CD14-positive monocyte (primary cell): ENCODE results near the gene PIKFYVE. TPM values are rescaled to one million over a fixed set of nuclear protein-coding genes. Genes with fewer than 3 reads are reported as not detected.
"Not testable (repeated sequence)": the region's sequence is repeated elsewhere in the genome, so short reads cannot be mapped to it uniquely, and the experiment has no call there.

Source experiments
- DNase-seq, 3 donors: peaks; one replicate each; pipeline ENCODE4 v3.0.0-alpha.2; 2011 to 2022
- H2AFZ ChIP-seq: 2 replicates; pipeline ENCODE4 v1.6.0; 2012; ENCODE audit warnings: mild to moderate bottlenecking, low read depth, low read length, inconsistent platforms; ENCODE audit not compliant: insufficient read depth, poor library complexity, severe bottlenecking
- H3K27ac ChIP-seq, 2 donors: 1 replicate in 1 of 2; 2 replicates in 1 of 2; pipeline ENCODE4 v1.5.1; 2012 to 2013; ENCODE audit warnings: low read length in 2 of 2, control low read depth in 1 of 2, inconsistent platforms in 1 of 2, low read depth in 1 of 2, mild to moderate bottlenecking in 1 of 2
- H3K27me3 ChIP-seq, 2 donors: one replicate each; pipeline versions ENCODE4 v1.6.0 to v1.6.1; 2011 to 2013; ENCODE audit warnings: low read length in 2 of 2; ENCODE audit not compliant: control insufficient read depth in 2 of 2, insufficient read depth in 2 of 2
- H3K36me3 ChIP-seq, 2 donors: replicated peaks in 1 of 2; 1 replicate in 1 of 2; 2 replicates in 1 of 2; pipeline versions ENCODE4 v1.5.1 to v1.6.1; 2012 to 2013; ENCODE audit warnings: low read length in 2 of 2, control low read depth in 1 of 2, inconsistent platforms in 1 of 2, mild to moderate bottlenecking in 1 of 2; ENCODE audit not compliant: insufficient read depth in 2 of 2, control insufficient read depth in 1 of 2
- H3K4me1 ChIP-seq, 2 donors: 1 replicate in 1 of 2; 2 replicates in 1 of 2; pipeline versions ENCODE4 v1.5.1 to v1.6.1; 2012 to 2013; ENCODE audit warnings: low read length in 2 of 2, control low read depth in 1 of 2, inconsistent platforms in 1 of 2, mild to moderate bottlenecking in 1 of 2, moderate library complexity in 1 of 2; ENCODE audit not compliant: insufficient read depth in 2 of 2, control insufficient read depth in 1 of 2
- H3K4me2 ChIP-seq: replicated peaks from 2 replicates; pipeline ENCODE3; 2012; ENCODE audit warnings: low read length, moderate library complexity, mild to moderate bottlenecking; ENCODE audit not compliant: poor library complexity, severe bottlenecking; ENCODE audit errors: extremely low read depth
- H3K4me3 ChIP-seq, 3 experiments: fragments of 200-600 bp in 1 of 3; sonication (generic) in 1 of 3; replicated peaks in 1 of 3; 1 replicate in 2 of 3; 2 replicates in 1 of 3; pipeline ENCODE4 v1.5.1; 2011 to 2013; ENCODE audit warnings: low read length in 3 of 3, mild to moderate bottlenecking in 3 of 3, control low read depth in 2 of 3, low read depth in 2 of 3, inconsistent platforms in 1 of 3, moderate library complexity in 1 of 3
- H3K79me2 ChIP-seq: 2 replicates; pipeline ENCODE4 v1.6.0; 2012; ENCODE audit warnings: mild to moderate bottlenecking, control low read depth, inconsistent platforms, low read length, moderate library complexity; ENCODE audit not compliant: insufficient read depth
- H3K9ac ChIP-seq: 2 replicates; pipeline ENCODE4 v1.6.0; 2017; ENCODE audit warnings: low read length, mild to moderate bottlenecking; ENCODE audit not compliant: insufficient read depth, poor library complexity, severe bottlenecking
- H3K9me3 ChIP-seq, 2 donors: replicated peaks in 1 of 2; 1 replicate in 1 of 2; 2 replicates in 1 of 2; pipeline versions ENCODE4 v1.5.1 to v1.6.1; 2012 to 2013; ENCODE audit warnings: low read length in 2 of 2, control low read depth in 1 of 2; ENCODE audit not compliant: control insufficient read depth in 1 of 2, insufficient read depth in 1 of 2
- H4K20me1 ChIP-seq: 2 replicates; pipeline ENCODE4 v1.6.0; 2012; ENCODE audit warnings: mild to moderate bottlenecking, low read length, control low read depth, moderate library complexity; ENCODE audit not compliant: insufficient read depth
- H3K27ac Mint-ChIP-seq, 7 donors: one replicate each; pipeline ENCODE4 v1.8.0; 2020; ENCODE audit warnings: mild to moderate bottlenecking in 7 of 7, mixed read lengths in 7 of 7, moderate library complexity in 6 of 7, inconsistent platforms in 2 of 7
- H3K27me3 Mint-ChIP-seq, 3 donors: one replicate each; pipeline ENCODE4 v1.8.0; 2021 to 2022; ENCODE audit warnings: low read depth in 3 of 3, mild to moderate bottlenecking in 3 of 3, mixed read lengths in 3 of 3, moderate library complexity in 3 of 3, inconsistent platforms in 1 of 3
- H3K36me3 Mint-ChIP-seq, 2 donors: one replicate each; pipeline ENCODE4 v1.8.0; 2020; ENCODE audit warnings: mixed read lengths in 2 of 2, inconsistent platforms in 1 of 2, mild to moderate bottlenecking in 1 of 2
- H3K4me1 Mint-ChIP-seq: one replicate; pipeline ENCODE4 v1.8.0; 2020; ENCODE audit warnings: mild to moderate bottlenecking, mixed read lengths
- H3K4me3 Mint-ChIP-seq, 2 donors: one replicate each; pipeline ENCODE4 v1.8.0; 2020; ENCODE audit warnings: mild to moderate bottlenecking in 2 of 2, mixed read lengths in 2 of 2, moderate library complexity in 1 of 2
- H3K9me3 Mint-ChIP-seq, 7 donors: one replicate each; pipeline ENCODE4 v1.8.0; 2020 to 2022; ENCODE audit warnings: mixed read lengths in 7 of 7, mild to moderate bottlenecking in 6 of 7, moderate library complexity in 6 of 7, inconsistent platforms in 2 of 7
- WGBS: methylation state at CpG from one replicate; pipeline ENCODE4 v1.1.5; 2013; ENCODE audit warnings: missing lambda C conversion rate; ENCODE audit not compliant: insufficient coverage; 5-methylcytosine and 5-hydroxymethylcytosine counted together
- intact Hi-C, 2 donors: fragments of 100-400 bp; cut with micrococcal nuclease; formaldehyde crosslinking; loops; one replicate each; pipeline versions ENCODE4 v1.15.0 to v1.15.1; 2023
- polyA minus RNA-seq: library from RNA; depleted of rRNA, polyadenylated mRNA; stranded (reverse); fragments of >200 nt; gene quantifications from 2 replicates; pipeline ENCODE4 v1.2.3, GENCODE V29; 2012
- polyA plus RNA-seq, 3 donors: library from polyadenylated mRNA; depleted of rRNA in 1 of 3; unstranded in 2 of 3; stranded (reverse) in 1 of 3; fragments of 300-500 nt in 2 of 3; fragments of >200 nt in 1 of 3; fragmentation: Illumina TruSeq in 2 of 3; gene quantifications; 1 replicate in 2 of 3; 2 replicates in 1 of 3; pipeline ENCODE4 v1.2.3, GENCODE V29; 2012 to 2021
- total RNA-seq, 12 experiments: library from RNA in 1 of 12; stranded (reverse) in 1 of 12; fragments of 120-200 nt in 1 of 12; gene quantifications; one replicate each; pipeline ENCODE4 v1.2.4 and lab custom pipeline; 2013 to 2026; ENCODE audit warnings: mixed read lengths in 6 of 12, inconsistent platforms in 1 of 12
- TF ChIP-seq, protein P1 (sequence below): fragments of 200-600 bp; IDR thresholded peaks from one replicate; pipeline ENCODE4 v1.8.0; 2022; ENCODE audit warnings: antibody characterized with exemption, mild to moderate bottlenecking

The PIKFYVE gene, protein sequence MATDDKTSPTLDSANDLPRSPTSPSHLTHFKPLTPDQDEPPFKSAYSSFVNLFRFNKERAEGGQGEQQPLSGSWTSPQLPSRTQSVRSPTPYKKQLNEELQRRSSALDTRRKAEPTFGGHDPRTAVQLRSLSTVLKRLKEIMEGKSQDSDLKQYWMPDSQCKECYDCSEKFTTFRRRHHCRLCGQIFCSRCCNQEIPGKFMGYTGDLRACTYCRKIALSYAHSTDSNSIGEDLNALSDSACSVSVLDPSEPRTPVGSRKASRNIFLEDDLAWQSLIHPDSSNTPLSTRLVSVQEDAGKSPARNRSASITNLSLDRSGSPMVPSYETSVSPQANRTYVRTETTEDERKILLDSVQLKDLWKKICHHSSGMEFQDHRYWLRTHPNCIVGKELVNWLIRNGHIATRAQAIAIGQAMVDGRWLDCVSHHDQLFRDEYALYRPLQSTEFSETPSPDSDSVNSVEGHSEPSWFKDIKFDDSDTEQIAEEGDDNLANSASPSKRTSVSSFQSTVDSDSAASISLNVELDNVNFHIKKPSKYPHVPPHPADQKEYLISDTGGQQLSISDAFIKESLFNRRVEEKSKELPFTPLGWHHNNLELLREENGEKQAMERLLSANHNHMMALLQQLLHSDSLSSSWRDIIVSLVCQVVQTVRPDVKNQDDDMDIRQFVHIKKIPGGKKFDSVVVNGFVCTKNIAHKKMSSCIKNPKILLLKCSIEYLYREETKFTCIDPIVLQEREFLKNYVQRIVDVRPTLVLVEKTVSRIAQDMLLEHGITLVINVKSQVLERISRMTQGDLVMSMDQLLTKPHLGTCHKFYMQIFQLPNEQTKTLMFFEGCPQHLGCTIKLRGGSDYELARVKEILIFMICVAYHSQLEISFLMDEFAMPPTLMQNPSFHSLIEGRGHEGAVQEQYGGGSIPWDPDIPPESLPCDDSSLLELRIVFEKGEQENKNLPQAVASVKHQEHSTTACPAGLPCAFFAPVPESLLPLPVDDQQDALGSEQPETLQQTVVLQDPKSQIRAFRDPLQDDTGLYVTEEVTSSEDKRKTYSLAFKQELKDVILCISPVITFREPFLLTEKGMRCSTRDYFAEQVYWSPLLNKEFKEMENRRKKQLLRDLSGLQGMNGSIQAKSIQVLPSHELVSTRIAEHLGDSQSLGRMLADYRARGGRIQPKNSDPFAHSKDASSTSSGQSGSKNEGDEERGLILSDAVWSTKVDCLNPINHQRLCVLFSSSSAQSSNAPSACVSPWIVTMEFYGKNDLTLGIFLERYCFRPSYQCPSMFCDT (N-terminal part only)
- total RNA-seq (2013), result 35.4 TPM
- 10 to 100 TPM in 1 of 3 donors, 1 to 10 TPM in 2; 3.5 to 17.6 (median 6.2) TPM for polyA plus RNA-seq
- 29.8 and 41.1 TPM in 2 replicates for polyA minus RNA-seq
- total RNA-seq (lab: John Stamatoyannopoulos, UW), result 104 to 231 (median 161) reads per million in 11 experiments

DNA sequence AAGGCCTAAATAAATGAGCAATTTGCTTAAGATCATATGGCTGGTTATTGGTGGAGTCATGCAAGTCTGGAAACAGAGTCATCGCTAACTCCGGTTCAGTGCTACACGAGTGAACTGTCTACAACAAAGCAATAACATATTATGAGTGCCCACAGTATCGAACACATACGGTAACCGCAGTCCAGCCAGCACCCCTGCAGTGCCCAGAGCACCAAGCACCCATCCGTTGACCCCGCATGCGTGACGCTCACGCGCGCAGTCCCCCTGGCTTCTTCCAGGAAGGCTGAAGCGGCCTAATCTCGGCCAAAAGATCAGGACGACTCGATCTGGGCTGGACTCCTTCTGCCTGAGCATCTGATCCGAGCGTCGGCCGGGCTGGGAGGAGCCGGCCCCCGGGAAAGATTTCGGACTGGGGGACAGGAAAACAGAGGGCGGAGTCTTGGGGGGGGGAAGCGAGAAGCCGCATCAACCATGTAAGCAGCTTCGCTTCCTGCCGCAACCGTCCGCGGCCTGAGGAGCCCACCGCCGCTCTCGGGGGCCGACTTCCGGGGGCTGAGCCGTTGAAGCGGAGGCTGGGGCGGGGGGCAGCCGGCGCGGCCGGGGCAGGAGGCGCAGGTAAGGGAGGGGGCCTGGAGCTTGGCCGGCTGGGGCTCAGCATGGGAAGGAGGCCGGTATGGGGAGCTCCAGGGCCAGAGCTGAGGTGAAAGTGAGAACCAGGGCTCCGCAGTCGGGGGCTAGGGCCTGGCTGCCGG is at the start of gene PIKFYVE:
Gene PIKFYVE, plus strand, starts transcription at position 455 of the 752 bp plus-strand sequence. CDS start 5,265 bp downstream, outside the sequence.
- Mint-ChIP-seq H3K4me3 (peak within 1 kb of the TSS; percentile 89 to 90), H3K27me3 (no peaks in the 10 kb centered on the region), H3K4me1 (peaks cover 39% of the 10 kb centered on the region), H3K36me3 (peaks cover 2 to 4% of the 10 kb centered on the region in 2 donors), H3K9me3 (no peaks in the 10 kb centered on the region), H3K27ac (peak within 1 kb of the TSS; percentile 86 to 96 (median 95))
- intact Hi-C loops, result no loop called here
- peak; percentile 88 to 91 (median 90) for DNase-seq
- no peaks in the 10 kb centered on the region for H3K27me3 ChIP-seq
- H3K4me2 ChIP-seq, result peak within 1 kb of the TSS; percentile 83
- H3K4me1 ChIP-seq, result peaks cover 39 to 43% of the 10 kb centered on the region in 2 donors
- H3K4me3 ChIP-seq, result peak within 1 kb of the TSS; percentile 78 to 95 (median 83)
- peak within 1 kb of the TSS; percentile 78 for H2AFZ ChIP-seq
- peak within 1 kb of the TSS; percentile 94 for H3K9ac ChIP-seq
- H3K36me3 ChIP-seq, result peaks cover 1 to 11% of the 10 kb centered on the region in 2 donors
- peaks cover 42% of the 10 kb centered on the region for H4K20me1 ChIP-seq
- no peaks in the 10 kb centered on the region for H3K9me3 ChIP-seq
- TF ChIP-seq, protein P1, sequence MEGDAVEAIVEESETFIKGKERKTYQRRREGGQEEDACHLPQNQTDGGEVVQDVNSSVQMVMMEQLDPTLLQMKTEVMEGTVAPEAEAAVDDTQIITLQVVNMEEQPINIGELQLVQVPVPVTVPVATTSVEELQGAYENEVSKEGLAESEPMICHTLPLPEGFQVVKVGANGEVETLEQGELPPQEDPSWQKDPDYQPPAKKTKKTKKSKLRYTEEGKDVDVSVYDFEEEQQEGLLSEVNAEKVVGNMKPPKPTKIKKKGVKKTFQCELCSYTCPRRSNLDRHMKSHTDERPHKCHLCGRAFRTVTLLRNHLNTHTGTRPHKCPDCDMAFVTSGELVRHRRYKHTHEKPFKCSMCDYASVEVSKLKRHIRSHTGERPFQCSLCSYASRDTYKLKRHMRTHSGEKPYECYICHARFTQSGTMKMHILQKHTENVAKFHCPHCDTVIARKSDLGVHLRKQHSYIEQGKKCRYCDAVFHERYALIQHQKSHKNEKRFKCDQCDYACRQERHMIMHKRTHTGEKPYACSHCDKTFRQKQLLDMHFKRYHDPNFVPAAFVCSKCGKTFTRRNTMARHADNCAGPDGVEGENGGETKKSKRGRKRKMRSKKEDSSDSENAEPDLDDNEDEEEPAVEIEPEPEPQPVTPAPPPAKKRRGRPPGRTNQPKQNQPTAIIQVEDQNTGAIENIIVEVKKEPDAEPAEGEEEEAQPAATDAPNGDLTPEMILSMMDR, result no peak
- WGBS, result 0% methylated on average over 40 of the region's 50 CpGs
- peaks cover 49% of the 10 kb centered on the region for H3K79me2 ChIP-seq
- peak within 1 kb of the TSS; percentile 91 for H3K27ac ChIP-seq

DNA sequence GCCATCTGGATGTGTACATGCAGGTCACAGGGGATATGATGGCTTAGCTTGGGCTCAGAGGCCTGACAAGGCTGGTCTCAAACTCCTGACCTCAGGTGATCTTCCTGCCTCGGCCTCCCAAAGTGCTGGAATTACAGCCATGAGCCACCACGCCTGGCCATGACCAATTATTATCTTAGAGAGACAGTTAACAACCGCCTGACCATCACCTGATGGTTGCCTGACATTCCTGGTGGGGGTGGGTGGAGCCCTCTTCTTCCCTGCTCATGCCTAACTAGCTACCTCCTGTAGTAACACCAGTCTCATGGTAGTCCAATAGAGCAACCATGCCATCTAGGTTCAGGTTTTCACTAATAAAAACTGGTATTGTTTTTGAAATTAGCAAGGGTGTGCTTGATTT is 44.2 kb upstream of the PIKFYVE start:
- 71% methylated on average over 2 of the region's 3 CpGs for WGBS
- H3K4me2 ChIP-seq, H3K36me3 Mint-ChIP-seq, H3K9me3 ChIP-seq, H2AFZ ChIP-seq, H3K4me3 Mint-ChIP-seq, H3K27me3 ChIP-seq, H3K36me3 ChIP-seq, DNase-seq, intact Hi-C loops, H3K9ac ChIP-seq, H3K27me3 Mint-ChIP-seq, H4K20me1 ChIP-seq, H3K27ac ChIP-seq, H3K79me2 ChIP-seq, H3K4me1 Mint-ChIP-seq, H3K27ac Mint-ChIP-seq, H3K4me3 ChIP-seq, H3K4me1 ChIP-seq: not testable (repeated sequence)
- H3K9me3 Mint-ChIP-seq, result peaks cover 0 to 14% (median 7%) of the 10 kb centered on the region in 7 donors
